HG03103 (cell line): Measurements from ENCODE around the gene RIN1.

ENCODE experiments used
- ATAC-seq: cut with Tn5 transposase; IDR thresholded peaks from one replicate; pipeline ENCODE4 v1.9.1; 2021; ENCODE audit warnings: low read depth; ENCODE audit not compliant: unreplicated experiment

Gene RIN1

GRCh38 chr11:66285250-66285947 is 50.8 kb downstream of the RIN1 start:
- ATAC-seq: no peak

DNA sequence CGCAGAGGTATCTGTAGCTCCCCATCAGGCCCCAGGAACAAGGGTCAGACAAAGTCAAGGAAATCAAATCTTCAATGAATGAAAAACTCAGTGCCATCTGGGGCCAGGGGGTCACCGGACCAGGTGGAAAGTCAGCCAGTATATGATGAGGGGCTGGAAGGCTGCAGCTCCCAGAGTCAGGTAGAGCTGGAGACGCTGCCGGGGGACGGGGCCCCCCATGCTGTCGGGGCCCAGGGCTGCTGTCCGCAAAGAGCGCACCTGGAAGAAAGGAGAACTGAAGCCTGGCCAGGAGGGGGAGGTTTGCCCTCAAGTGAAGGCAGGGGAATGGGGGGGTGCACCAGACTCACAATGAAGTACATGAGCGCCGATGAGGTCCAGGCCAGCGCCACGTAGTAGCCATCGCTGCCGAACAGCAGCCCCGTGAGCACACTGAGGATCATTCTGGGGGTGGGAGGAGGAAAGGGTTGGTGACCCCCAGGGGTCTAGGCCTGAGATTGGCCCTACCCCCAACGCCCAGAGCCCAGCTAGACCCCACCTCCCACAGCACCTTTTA is 51.6 kb downstream of the RIN1 start:
- no peak for ATAC-seq

- ATAC-seq: no peak
These were observed 52.7 kb downstream of the RIN1 start for GRCh38 chr11:66283461-66284105.

- ATAC-seq: peak; percentile 76
These were observed 53.5 kb downstream of the RIN1 start for GRCh38 chr11:66282468-66283455.
